Stimulated activated CD8-positive, alpha-beta memory T cell treated with anti-CD3 and anti-CD28 coated beads, Interleukin-4, amount 100 ng/mL, for 48 hours (primary cell): ENCODE measurements around the gene PTPN3.

Experiments used
- DNase-seq: peaks from one replicate; pipeline ENCODE4 v3.0.0-alpha.2; 2020

The PTPN3 gene

DNA sequence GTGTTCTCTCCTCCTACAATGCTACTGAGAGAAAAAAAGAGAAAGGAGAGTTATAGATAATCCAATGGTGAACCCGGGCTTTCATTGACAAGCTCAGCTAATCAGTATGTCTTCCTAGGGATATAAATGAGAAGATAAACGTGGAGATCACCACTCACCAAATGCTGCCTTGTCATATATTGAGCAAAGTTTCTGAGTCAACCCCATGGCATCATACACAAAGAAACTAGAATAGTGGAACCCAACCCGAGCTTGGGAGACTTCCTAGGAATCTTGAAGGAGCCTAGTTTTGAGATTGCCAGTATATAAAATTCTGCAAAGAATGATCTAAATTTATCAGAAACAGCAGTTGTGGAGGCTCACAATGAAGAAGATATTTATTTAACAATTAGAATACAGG, 47.8 kb downstream of the PTPN3 start:
- no peak for DNase-seq

DNA sequence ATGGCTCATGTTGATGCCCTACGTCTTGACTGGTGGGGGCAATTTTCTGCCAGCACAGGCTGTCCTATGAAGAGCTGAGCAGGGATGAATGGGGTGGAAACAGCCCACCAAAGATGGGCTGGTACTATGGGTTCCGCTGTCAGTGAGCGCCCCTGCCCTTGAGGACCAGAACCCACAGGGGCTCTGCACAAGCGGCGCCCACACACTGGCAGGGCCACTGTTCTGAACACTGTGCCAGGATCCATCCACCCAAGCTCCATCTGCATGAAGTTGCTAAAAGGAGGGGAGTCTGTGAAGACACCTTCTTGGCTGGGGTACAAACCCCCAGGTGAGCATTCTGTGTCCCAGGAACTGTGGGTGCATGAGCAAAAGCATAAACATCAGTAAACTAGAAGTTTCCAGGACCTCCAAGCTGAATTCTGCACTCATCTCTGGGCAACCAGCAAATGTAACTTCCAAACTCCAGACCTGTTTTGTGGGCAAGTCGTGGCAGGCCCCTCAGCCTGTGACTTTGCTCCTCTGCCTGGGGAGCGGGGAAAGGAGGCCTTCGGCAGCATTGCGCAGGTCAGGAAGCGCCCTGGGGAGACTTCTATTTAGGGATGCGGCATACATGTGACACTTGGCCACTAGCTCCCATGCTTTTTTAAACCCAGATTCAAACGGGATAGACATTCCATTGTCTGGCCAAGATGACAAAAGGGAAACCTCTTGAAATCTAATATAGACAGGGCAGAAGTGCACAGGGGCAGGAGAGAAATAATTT, 48.9 kb downstream of the PTPN3 start:
- no peak for DNase-seq

DNA sequence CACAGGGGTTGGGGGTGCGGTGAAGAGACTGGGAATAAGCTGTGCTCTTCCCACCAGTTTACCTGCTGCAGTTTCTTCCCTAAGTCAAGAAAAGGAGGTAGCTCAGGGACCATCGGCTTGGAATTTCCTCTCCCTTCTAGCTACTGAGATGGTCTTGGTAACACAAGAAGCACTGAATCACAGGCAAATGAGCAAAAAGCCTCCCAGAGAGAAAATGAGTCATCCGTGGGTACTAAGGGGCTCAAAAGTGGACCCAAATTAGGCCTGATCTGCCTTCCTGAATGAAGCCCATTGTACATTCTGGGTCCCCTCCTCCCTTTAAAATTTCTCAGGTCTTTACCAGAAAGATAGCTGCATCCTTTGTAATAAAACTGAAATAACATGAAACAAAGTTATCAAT, 49.9 kb downstream of the PTPN3 start:
- DNase-seq, result no peak

DNA sequence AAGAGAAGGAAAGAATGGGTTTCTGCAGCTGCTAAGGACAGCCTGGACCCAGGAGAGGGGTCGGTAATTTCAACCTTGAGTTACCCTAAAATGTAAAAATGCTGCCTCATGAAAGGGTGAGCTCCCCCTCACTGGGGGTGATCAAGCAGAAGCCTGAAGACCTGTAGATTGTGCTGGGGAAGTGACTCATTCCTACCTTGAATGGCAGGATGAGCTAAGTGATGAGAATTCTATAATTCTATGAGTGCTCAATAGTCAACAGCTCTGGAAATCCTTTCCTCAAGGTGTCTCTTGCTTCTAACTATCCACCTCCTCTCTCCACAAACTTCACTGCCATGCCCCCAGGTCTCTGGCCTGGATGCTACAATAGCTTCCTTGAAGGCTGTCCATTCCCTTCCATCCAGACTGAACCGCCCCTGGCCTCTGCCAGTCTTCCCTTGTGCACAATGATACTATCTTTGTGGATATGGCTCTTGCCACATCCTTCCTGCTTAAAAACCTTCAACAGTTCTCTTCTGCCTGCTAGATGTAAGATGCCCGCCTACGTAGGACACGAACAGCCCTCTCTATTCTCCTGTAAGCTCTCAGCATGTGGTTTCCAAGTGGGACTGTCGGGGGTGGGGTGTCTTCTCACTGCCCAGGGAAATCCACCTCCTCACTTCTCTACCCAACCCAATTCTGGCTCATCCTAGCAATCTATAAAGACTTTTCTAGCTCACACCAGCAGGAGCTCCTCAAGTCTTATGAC, 50.6 kb downstream of the PTPN3 start:
- peak; percentile 34 for DNase-seq

DNA sequence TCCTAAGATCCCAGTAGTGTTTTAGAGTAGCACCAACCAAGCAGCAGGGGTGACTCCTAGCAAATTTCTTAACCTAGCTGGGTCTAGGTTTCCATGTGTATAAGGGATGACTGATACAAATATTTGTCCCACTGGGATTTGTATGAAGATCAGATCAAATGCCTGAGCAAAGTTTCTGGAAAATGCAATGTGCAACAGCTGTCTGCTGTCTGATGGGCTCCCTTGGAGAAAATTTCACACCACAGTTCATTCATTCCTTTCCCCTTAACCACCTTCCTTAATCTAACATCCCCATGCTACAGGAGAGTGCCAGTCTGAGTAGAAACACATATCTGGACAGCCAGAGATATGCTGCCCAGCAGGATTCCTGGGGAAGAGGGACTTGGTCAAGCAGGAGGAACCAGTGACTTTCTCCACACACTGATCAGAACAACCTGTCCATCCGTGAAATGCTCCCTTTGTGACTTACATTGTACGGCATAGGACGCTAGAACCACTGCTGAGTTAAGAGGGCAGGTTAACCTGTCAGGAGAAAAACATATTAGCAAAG, 53.3 kb downstream of the PTPN3 start:
- DNase-seq, result no peak

DNA sequence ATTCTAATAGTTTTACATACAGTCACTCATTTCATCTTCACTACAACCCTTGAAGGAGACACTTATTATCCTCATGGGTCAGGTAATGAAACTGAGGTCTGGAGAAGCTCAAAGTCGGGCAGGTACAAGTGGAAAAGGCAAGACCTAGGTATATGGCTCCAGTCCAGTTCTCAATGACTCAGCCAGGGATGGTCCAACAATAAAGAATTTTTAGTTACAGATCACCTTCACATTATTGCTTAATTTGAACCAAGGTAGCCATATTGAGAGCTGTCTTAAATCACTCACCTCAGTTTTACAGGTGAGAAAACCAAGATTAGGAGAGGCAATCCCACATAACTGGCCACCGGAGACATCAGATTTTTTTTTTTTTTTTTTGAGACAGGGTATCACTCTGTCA, 55.4 kb downstream of the PTPN3 start:
- no peak for DNase-seq

DNA sequence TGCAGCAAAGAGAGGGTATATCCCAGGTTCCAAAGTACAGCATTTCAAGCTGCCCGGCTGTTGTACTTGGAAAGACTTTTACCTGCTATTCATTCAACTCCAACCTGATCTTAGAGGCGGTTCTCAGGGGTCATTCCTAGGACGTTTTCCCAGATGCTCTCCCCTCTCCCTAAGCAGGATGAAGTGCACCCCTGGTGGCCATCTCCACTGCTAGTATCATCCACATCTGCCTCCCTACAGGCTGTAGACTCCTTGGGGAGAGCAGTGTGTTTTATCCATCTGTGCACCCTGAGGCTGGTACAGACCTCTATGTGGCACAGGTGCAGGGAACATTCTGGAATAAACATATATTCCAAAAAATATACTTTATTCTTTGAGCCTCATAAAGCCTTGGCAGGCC, 56.8 kb downstream of the PTPN3 start:
- DNase-seq, result no peak

DNA sequence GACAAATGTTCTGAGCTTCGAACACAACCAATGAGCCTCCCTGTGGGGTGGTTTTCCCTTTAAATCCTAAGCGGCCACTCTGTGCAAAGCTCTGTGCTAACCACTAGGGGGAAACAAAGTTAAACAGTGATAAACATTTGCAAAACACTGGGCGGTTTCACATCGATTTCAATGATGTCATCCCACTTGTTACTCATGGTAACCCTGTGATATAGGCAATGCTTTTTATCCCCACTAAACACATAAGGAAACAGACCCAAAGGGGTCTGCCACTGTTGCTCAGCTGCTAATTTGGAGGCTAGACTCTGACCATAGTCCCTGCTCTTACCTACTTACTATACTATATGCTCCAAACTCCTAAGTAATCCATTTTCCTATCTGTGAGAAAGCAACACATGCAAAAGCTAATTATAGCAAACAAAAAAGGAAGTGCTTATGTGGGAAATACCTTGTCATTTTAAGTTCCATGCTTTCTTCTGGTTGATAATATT, 57.3 kb downstream of the PTPN3 start:
- DNase-seq, result peak; percentile 67

DNA sequence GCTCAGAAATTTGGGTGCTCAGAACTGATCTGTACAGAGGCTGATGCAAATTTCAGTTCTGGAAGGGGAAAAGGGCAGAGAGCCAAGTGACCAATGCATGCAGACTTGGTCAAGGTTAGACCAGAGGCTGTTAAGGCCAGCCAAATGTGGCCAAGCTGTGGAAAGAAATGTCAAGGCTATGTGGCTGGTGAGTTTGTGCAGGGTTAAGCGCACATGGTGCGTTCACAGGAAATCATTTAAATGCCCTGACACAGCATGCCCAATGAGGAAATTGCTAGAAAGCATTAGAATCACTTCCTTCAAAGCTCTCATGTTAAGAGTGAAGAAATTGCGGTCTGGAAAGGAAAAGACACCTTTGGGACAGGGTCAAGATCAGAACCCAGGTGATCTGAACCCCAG, 58.0 kb downstream of the PTPN3 start:
- DNase-seq, result no peak

DNA sequence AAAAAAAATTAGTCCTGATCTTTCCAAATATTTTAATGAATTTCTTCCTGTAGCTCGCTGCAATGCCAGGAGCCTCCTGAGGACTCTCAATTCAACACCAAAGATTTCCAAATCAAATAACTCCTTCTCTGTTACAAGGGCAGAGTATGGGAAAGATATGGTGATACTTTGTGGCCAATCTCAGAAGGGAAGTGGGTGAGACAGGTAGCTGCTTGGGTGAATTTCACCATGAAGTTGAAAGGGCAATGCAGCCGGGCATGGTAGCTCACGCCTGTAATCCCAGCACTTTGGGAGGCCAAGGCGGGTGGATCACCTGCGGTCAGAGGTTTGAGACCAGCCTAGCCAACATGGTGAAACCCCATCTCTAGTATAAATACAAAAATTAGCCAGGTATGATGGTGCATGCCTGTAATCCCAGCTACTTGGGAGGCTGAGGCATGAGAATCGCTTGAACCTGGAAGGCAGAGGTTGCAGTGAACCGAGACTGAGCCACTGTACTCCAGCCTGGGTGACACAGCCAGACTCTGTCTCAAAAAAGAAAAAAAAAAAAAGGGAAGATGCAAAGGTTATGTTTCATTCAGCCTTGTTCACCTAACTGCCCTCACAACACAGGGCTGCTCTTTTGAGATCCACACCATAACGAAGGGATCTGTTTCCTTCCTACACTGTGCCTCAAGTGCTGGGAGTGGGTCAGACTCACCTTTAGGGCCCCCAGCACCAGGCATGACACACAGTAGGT, 58.6 kb downstream of the PTPN3 start:
- no peak for DNase-seq

DNA sequence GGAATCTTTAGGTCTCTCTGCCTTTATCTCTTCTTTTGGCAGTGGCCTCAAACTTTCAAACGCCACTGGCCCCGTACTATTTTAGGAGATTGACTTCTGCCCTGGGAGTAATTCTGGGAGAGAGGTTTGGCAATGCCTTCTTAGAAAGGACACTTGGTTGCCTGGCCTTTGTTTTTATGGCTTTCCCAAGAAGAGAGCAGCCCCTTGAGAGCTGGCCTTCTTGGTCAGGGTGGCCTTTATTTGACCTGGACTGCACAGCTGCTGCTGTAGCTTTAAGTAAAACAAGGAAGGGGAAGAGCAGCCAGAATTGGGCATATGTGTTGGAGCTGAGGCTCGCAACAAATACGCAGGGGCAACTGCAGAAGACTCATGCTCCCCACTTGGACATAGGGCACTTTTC, 60.8 kb downstream of the PTPN3 start:
- no peak for DNase-seq

DNA sequence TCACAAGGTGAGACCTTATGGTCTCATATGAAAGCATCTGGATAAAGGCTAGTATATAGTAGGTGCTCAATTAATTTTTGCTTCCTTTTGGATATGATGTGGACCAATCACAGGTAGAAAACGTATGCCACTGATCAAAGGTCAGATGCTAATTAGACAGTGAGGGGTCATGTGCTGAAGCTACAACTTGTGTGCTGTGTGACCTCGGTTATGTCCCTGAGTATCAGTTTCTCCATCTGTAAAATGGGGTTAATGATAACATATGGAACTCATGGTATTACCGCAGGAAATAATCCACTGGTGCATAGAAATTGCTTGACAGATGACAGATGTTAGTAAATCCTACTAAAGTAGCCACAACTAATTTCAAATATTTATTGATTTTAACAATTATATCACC, 62.0 kb downstream of the PTPN3 start:
- DNase-seq, result no peak

DNA sequence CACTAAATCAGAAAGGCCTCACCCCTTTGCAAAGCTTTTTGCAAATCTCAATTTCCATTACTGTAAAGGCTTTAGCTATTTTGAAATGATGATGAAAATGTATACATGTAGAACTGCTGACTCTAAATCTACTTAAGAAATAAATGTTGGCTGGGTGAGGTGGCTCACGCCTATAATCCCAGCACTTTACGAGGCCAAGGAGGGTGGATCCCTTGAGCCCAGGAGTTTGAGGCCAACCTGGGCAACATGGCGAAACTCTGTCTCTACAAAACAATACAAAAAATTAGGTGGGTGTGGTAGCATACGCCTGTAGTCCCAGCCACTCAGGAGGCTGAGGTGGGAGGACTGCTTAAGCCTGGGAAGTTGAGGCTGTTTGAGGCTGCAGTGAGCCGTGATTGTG, 64.6 kb downstream of the PTPN3 start:
- DNase-seq, result no peak

DNA sequence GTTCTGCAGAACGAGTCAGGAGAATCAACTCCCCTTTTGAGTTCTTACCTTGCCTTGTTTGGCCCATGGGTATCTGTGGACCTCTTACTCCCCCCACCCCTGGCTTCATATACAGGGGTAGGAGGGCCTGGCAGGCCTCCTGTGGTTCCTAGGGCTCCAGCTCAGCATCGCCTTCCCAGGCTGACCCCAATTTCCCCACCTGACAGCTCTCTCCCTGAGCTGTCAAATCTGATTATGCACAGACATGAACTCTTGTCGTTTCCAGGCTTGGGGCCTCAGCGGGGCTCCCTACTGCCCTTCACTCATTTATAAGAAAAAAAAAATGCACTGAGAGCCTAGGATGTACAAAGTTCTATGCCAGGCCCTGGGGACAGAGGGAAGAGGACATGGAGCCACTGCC, 67.9 kb downstream of the PTPN3 start:
- no peak for DNase-seq

DNA sequence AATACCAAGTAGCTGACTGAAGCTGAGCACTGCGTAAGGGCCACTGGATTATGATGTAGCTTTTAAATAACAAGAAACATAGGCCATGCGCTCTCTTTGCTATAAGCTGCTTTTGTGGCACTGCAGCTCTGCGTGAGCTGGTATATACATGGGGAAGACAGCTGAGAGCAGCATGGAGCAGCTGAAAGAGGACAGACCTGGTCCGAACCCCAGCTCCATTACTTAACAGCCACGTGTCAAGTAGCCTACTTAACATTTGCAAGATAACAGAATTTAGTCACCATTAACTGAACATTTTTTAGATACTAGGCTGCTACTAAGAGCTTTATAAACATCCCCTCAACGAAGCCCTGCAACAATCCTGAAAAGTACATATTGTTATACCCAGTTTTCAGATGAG, 69.3 kb downstream of the PTPN3 start:
- DNase-seq, result no peak

DNA sequence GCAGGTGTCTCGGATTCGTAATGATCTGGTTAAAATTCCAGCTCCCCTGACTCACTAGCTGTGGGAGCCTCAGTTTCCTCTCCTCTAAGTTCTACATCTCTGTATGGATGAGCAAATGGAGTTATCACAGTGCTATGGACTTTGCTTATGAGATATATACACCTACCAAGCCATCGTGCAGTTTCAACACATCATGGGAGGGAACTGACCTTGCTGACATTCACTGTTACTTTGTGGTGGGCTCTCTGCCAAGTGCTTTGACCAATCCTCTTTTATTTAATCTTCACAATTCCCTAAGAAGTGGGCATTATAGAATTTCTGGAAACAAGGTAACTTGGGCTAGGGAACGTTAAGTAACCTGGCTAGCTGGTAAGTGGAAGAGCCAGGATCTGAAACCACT, 70.2 kb downstream of the PTPN3 start:
- DNase-seq, result no peak

DNA sequence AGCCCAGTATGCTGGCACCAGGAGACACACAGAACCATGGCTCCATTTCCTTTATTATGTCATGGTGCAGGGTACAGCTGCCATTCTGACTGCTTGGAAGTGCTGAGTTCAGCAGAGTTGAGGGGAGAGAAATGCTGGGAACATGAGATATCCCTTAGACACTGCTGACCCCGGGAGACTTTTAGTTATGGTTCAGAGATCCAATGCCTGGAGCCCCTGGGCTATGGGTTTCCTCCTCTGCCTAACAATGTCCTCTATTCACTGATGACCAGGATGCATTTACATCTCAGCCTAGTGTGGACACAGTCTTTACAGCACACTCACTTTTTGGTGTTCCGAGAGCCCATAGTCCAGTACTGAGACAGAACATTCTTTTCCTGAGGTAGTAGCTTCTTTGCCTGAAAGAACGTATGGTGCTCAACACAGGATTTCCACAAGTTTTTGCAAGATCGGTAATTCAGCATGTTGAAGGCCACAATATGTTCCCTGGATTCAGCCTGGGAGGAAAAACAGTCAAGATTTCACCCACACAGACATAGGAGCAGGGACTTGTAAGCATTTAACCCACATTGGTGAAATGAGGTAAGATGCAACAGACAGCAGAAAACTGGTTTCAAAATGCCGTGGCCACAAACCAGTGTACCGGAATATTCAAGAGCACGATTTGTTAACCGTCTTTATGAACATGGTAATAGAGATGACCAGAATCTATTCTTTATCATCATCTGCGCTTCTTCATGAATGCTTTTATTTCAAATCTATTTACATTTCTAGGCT, 71.3 kb downstream of the PTPN3 start:
- DNase-seq, result no peak

DNA sequence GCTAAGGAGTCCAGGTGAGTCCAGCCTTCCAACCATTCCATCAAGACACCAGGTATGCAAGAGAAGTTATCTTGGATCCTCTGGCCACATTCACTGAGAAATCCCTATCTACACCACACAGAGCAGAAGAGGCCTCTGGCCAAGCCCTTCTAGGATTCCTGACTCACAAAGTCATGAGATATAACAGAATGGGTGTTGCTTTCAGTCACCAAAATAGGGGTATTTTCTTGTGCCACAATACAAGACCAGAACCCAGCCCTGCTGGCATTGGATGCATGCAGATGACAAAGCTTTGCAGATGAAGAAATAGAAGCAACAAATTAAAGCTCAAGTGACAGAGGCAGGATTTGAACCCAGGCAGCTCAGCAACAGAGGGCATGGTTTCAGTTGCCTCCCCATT, 73.5 kb downstream of the PTPN3 start:
- no peak for DNase-seq

DNA sequence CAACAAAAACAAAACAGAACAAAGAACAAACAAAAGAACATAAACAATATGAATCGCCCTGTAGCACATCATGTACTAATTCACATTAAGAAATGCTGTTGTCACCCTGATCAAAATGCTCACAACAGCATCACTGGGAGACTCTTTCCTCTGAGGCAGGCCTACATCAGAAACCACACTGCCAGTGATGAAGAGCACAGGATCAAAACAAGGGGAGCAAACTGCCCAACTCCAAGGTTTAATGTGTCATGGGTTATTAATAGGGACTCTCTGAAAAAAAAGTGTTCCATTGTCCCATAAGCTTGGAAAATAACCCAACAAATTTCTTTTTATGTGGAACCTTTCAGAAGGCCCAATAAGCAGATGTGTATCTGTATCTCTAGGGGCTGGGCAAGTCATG, 74.2 kb downstream of the PTPN3 start:
- DNase-seq, result no peak

DNA sequence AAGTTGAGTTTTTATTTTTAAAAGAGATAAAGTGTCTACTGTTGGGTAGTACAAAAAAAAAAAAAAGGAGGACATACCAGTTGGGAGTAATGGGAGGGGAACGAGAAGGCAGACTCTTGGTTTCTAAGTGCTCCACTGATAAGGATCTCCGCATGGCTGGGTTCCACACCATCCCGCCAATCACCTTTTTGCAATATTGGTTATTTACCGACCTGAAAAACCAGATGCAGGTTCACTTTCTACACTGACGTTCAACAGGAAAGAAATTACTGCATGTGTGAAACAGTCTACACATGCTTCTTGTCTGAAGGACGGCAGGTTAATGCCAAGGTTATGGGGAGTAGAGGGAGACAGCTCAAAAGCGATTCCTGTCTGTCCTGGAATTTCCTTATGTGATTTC, 75.5 kb downstream of the PTPN3 start:
- no peak for DNase-seq

DNA sequence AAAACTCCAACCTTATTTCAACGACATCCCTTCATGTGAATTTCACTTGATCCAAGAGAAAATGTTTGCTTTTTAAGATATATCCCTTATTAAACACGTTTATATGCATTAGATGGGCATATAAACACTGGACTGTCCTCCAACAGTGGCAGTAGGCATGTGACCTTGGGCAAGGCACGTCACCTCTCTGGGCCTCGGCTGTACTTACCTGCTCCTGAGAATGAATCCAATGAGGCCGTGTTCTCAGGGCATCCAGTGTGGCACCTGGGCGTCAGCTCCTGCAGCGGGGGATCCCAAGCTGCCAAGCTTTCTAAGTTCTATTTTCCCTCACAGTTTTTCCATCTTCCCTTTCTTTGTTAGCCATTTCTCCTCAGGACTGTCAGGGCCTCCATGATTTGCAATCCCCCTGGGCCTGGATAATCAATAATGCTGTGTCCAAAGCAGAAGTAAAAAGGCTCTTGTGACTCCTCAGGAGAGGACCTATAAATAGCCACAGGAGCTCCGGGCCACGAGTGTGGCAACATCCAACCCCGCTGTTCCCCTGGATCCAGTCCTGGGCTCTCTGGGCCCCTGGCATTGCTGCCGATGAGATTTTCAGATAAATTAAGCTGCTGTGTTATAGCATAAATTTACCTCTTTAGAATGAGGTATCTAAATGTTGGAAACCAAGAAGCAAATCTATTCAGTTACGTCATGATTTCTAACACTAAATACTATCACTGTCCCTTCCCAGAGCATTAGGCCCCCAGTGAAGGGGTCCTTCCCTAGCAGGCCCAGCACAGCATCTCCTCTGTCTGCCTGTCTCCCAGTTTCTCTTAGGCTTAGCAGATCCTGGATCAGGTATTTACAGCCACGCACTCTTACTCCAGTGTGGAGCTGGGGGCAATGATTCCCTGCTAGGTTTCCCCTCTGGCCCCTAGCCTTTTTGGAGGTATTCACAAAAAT, 76.8 kb downstream of the PTPN3 start:
- no peak for DNase-seq

DNA sequence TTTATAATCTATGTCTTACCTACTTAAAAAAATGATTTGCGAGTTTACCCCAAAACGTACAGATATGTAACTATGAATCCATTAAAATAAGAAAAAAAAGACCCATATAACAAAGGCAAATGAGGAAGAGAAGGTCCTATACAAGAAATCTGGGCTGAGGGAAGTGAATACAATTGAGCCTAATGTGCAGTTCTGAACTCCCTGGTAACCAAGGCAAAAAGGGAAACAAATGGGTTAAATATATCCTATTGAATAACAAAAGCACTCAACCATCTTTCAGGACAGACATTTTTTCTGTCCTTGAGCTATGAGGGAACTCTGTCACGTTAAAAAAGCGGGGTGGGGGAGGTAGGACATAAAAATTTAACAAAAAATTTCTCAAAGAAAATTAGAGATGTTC, 78.6 kb downstream of the PTPN3 start:
- DNase-seq, result no peak
